ENCODE results near the gene ATP2C2.

The ATP2C2 gene

DNA sequence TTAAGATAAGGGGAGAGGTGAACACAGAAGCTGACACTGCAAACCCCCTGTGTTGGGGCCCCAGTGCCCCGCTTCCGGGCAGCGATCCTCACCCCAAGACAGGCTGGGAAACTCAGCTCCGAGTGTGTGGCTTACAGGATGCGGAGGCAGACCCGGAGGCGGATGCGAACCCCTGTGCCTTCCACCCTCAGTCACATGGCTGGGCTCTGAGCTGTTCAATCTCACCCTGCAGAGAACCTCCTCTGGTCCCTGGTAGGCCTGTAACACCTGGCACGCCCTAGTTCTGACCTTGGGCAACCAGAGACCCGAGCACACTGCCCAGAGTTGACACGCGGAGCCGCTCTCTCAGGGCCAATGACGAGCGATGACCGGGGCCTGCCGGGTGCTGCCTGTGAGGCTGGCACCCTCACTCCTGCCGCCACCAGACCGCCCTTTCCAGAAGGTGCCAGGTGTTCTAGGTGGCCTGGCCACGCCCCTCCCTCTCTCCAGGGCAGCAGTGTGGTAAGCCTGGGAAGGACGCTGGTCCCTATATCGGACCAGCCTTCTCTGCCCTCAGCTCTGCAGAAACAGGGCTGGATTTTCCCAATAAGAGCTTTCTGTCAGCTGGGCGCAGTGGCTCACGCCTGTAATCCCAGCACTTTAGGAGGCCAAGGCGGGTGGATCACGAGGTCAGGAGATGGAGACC, 112.9 kb downstream of the ATP2C2 start:
- no peak for DNase-seq

DNA sequence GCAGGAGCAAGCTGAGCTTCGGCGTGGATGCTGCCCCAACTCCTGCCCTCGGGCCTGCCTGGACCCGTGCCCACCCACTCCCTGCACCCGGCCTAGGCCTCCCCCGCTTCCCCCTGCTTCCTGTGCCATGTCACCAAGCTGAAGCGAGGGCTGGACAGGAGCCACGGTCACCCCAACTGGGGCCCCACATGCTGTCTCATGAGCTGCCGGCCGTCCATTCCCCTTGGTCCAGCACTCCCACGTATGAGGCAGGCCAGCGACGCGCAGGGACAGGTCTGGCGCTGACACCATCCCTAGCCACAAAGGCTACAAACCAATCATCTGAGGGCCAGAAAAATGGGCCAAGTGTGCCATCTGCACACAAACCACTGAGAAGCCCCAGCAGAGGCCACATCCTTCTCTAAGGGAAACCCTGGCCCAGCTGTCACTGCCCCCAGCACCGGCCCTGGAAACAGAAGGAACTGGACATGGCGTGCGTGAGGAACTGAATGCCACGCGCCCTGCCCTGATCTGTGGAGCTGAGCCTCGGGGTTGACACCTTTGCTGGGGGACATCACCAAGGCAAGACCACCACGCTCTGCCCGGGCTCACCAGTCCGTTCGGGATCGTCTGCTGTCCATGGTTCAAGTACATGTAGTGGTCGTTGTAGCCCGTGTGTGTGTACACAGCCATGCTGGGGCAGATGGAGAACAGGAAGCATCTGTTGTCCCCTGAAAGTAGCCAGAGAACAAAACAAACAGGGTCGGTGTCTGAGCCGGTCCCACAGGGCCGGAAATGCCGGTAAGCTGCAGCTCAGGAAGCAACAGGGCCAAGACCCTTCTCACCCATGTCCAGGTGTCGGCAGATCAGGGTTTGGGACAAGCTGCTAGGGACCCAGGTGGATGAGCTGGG, 113.9 kb downstream of the ATP2C2 start:
- no peak for DNase-seq

DNA sequence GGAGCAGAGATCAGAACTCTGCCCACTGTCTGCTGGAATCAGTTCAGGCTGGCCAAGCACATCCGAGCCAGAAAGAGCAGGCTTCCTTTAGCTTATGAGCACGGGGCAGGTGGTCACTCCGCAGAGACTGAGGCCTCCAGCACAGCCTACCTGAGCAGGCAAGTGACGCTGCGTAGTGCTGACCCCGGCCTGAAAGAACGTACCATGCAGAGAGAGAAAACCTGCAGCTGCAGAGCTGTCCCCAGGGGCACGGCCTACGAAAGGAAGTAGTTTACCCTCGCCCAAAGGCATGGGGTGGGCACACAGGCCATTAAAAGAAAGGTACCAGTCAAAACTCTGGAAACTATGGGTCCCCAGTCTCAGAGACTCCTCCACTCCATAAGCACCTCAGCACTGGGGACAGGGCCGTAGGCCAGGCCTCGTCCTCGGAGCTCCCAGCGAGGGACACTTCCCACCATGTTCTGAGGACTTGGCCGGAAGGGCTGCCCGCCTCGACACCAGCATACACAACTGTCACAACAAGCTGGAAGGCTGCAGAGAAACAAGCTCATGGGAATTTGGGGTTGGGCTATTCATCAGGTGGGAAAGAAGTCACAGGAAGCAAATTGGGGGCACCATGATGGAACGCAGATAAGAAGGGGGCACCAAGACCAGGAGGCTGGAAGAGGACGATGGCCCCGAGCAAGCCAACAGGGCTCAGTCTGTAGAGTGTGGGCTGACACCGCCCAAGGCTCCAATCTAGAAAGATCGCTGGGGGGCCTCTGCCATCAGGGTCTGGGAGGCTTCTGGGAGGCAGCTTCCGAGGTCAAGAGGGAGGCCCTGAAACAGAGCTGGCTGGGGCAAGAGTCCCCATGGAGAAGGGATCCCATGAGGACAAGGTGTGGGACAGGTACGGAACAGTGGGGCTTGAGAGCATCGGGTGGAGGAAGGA, 114.9 kb downstream of the ATP2C2 start:
- no peak for DNase-seq

DNA sequence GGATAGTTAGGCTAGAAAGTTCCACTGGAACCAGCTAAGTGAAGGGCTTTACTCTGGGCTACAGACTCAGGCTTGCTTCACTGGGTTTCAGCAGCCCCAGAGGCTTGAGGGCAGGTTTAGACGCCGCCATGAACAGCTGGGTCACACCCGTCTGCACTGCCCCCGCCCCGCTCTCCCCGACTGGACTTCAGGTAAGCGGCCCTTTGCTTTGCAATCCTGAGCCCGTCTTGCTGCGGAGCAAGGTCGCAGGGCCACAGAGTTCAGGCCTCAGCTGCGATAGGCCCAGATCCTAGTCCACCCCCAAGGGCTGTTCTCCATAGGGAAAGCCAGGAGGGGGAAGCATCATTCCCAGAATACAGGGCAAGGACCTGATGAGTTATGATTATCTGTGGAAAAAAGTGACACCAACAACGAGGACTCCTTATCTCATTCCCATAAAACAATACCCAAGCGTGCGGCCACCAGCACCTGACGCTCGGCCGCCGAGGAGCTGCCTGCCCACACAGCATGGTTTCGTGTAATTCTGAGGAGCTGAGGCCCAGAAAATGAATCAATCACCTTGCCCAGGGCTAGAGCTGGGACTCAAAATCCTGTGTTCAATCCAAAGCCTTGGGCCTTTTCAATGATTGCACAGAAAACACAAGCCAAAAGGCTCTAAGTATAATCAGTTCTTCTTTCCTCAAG, 115.7 kb downstream of the ATP2C2 start:
- no peak for DNase-seq

DNA sequence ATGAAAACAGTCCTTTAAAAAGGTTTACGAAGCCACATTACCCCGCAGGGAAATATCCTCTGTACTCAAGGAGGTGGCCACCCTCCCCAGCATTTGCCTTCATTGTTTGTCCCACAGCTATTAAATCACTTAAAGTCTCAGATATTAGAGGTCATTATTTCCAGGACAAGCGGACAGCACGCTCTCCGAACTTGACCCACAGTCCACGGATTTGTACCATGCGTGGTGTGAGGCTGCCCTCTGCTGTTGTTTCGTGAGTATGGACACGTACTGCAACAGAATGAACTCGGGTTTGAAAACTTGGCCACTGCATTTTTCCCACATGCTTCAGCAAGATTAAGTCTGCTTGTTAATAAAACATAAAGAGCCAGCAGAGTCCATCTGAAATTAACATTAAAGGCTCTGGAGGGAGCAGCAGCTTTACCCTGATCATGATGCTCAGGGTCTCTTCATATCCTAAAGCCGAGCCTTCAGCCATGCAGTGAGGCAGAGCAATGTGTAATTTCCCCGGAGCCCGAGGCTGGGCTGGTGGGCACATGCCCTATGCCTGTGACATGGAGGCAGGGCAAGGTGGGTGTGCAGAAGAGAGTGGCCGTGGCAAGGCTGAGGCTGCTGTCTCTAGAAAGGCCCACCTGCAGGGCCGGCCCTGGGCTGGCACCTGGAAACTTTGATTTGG, 116.4 kb downstream of the ATP2C2 start:
- DNase-seq, result no peak

DNA sequence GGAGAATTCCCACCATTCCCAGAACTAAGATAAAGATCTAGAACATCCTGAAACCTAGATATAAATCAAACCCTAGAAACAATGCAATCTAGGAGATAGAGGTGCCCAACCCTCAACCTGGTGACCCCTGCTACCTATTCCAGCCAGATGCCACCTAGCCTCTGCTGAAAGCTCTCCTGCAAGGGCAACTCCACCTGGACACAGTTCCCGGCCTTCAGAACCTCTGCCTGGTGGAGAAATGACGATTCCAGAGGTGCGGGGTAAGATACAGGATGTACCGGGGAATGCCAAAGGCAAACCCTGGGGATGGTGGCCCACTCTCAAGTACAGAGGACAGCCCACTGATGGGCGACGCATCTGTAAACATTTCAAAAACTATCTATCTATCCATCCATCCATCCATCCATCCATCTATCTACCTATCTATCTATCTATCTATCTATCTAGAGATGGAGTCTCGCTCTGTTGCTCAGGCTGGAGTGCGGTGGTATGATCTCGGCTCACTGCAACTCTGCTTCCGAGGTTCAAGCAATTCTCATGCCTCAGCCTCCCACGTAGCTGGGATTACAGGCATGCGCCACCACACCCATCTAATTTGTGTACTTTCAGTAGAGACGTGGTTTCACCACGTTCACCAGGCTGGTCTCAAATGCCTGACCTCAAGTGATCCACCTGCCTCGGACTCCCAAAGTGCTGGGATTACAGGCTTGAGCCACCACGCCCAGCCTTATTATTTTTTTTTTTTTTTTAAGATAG, 117.1 kb downstream of the ATP2C2 start:
- DNase-seq, result no peak

DNA sequence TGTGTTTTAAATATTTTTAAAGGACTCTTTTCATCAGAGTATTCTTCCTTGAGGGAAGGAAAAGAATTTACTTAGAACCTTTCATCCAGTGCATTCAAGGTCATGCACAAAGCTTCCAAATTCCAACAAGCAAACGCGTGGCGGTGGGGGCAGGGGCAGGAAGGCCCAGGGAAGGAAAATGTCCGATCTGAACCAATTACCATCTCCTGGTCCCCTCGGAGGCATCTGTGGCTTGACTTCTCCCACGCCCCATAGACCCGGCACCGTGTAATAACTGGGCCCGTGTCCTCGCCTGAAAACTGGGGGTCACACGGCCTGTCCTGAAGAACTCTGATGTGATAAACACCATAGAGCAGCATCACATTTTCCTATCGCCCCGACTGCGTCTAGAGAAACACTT, 117.8 kb downstream of the ATP2C2 start:
- DNase-seq, result no peak

DNA sequence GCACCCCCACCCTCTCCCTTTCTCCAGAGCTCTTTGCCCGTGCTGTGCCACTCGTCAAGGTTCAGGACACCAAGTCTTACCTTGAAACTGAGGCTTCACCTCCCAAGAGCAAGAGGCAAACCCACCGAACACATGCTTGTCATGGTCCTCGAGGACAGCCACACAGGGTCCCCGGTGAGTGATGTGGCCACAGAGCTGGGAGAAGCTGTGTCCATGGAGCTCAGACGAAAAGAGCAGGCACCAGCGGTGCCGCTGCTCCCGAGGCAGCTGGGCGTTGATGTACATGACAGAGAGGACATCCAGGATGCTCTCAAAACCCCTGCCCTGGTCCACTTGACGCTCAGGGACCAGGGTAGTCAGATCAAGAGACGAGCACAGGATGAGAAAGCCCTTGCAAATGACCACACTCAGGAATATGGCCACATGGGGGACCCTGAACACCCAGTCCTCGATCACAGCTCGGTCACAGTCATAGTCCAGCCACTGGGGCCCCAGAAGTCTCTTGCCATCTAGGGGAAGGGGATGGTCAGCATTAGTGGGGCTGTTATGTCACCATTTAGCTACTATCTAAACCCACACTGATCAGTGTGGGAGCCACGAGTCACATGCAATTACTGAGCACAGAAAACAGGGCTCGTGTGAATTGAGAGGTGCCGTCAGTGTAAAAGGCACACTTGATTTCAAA, 118.4 kb downstream of the ATP2C2 start:
- DNase-seq, result no peak

DNA sequence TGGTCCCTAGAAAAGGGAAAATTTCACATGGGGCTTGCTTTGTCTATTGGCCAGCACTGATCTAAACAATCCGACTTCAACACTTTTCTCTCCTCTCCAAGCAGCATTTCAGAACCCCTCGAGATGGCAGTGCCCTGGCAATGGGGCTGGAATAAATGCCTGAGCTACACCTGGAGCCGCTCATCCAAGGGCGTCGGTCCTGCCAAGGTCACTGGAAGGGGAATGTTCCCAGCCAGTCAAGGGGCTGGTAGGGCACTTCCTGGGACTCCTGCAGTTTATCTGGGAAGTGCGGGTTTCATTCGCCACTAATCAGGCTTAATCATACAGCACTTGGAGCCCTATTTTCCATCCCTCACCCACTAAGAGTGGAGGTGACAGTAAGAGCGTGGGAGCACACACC, 119.0 kb downstream of the ATP2C2 start:
- DNase-seq, result no peak

DNA sequence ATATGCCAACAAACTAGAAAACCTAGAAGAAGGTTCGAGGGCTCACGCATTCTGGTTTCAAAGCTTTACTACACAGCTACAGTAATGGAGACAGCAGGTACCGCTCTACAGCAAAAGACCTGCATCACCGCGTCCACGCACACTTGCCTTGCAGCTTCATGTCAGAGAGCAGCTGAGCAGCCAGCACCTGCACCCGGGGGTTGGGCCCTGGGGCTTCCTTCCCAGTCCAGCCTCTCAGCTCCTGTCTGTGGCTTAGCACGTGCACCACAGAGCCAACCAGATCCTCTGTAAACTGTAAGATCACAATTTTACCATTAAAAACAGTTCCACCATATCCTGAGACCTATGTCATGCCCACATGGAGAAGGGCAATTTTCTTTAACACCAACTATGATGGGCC, 120.8 kb downstream of the ATP2C2 start:
- no peak for DNase-seq

DNA sequence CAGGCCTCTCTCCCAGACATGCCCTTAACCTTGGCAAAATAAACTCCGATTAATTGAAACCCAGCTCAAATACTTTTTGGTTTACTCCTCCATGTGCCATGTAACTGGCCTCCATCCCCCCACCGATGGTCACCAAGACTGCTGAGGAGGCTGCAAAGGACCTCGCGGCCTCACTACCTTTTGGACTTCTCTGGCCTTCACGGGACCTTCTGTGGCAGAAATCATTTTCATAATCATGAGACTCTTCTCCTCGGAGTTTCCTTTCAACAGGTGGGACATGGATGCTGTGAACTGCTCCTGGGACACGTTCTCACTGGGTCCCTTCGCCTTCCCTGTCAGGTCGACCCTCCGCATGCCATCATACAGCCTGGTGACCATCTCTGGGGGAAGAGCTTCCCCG, 127.2 kb downstream of the ATP2C2 start:
- DNase-seq, result no peak

DNA sequence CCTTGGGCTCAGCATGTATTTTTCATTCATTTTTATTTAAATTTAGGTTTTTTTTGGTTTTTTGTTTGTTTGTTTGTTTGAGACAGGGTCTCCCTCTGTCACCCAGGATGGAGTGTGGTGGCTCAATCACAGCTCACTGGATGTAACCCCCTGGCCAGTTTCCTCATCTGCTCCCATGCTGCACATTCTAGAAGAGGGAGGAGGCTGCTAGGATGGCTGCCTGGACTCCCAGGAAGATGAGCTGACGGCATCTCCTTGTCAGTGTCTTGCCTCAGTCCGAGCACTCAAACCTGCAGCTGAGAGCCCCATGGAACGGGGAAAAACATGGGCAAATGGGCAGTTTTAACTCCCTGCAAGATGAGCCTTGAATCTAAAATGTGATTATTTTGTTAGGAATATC, 128.7 kb downstream of the ATP2C2 start:
- DNase-seq, result no peak

DNA sequence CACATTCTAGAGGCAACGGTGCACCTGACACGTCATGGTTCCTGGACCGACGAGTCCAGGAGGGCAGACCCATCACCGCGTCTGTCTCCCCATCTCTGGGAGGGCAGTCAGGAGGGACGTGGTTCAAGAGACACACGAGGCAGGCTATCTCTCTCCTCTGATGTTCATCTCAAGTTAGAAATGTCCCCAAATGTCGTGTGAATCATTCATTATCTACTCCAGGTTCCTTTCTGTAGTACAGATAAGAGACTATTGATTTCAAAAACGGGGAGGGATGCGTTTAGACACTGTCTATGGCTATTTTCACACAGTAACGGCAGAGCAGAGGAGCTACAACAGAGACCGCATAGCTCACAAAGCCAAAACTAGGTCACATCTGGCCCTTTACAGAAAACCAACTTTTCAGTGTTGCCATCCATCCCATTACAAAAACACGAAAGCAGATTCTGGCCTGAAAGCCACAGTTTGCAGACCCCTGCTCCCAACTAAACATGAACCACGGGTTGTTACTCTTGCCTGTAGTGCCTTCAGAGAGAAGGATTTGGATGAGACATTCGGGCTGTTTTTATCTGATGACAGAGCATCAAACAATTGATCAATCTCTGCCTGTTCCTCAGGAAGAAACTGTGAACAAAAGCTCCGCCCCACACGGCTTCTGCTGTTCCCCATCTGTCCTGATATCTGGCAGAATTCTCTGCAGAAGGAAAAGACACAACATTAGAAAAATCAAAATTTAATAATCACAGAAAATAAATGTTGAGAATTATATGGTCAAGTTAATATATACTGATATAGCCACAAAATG, 129.3 kb downstream of the ATP2C2 start:
- DNase-seq, result no peak

DNA sequence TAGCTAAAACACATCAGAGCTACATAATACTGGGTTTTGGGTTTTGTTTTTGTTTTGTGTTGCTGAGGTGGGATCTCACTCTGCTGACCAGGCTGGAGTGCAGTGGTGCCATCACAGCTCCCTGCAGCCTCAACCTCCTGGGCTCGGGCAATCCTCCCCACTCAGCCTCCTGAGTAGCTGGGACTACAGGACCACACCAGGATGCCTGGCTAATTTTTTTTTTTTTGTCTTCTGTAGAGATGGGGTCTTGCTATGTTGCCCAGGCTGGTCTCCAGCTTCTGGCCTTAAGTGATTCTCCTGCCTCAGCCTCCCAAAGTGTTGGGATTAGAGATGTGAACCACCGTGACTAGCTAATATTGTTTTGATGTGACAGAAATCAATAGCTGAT, 129.9 kb downstream of the ATP2C2 start:
- no peak for DNase-seq

DNA sequence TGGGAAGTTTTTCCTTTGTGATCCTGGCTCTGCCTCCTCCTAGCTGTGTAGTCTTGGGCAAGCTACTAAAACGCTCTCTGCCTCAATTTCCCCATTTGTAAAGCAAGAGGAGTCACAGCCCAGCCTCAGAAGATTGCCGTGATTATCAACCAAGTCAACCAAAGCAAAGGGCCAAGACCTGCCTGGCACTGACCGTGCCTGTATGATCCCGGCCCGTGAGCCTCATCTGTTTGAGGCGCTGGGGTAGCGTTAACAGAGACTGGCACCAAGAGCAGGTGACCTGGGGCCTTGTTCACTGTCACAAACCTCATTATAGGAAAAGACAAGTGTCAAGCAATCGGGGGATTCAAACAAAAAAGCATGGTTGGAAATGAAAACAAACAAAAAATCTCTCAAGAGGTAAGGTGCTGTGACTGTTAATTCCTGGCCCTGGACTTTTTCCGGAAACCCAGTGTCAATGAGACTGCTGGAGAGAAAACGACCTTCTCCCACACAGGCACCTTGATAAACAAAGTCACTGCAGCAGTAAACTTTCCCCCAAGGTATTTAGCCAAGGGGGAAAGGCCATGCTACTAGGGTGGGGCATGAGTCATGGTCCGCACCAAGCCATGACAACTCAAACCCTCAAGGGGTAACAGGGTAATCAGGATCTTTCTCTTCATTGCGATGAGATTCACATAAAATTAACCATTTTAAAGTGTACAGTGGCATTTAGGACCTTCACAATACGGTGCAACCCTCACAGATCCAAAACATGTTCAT, 130.7 kb downstream of the ATP2C2 start:
- no peak for DNase-seq

DNA sequence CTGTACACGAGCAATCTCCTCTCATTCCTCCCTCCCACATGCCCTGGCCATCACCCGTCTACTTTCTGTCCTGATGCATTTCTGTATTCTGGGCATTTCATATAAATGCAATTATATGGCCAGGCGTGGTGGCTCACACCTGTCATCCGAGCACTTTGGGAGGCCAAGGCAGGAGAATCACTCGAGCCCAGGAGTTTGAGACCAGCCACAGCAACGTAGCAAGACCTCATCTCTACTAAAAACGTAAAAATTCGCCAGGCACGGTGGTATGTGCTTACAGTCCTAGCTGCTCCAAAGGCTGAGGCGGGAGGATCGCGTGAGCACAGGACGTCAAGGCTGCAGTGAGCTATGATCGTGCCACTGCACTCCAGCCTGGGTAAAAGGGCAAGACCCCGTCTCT, 131.3 kb downstream of the ATP2C2 start:
- DNase-seq, result no peak

DNA sequence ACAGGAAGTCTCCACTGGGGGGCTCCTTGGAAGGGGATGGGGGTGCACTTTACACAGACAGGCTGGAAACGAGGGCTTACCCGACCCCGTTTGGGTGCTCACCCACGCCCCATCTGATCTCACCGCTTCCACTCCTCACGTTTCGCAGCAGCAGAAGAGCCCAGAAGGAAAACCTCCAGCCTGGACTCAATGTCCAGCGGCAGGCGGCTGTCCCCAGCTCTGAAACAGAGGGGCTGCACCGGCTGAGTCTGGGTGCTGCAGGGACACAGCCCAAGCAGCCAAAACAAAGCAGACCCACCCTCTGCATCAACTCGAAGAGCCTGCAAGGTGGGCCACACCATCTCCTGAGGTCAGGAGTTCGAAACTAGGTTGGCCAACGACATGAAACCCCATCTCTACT, 132.2 kb downstream of the ATP2C2 start:
- DNase-seq, result no peak

DNA sequence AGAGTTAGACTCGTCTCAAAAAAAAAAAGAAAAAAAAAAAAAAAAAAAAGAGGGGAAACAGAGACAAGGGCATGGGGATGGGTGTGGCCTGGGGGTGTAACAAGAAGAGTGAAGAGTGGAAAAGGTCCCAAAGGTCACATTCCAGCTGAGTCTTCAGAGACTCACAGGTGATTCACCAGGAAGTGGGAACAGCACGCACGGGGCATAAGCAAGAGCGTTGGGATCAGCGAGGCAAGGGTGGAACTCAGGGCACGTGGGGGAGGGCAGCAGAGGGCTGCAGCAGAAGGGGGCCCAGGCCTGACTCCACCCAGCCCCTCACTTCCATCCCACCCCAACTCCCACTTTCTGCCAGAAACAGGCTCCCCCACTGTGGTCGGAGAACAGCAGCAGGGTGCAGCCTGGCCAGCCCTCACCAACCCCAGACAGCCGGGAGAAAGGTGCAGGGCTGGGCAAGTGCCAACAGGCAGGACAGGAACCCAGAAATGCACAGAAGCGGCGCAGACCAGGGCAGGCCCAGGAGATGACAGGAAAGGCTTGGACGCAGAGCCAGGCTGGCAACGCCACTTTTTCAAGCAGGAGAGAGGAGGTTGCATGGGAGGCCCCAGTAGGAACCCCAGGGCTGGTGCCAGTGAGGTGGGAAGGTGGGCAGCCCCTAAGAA, 132.9 kb downstream of the ATP2C2 start:
- no peak for DNase-seq

DNA sequence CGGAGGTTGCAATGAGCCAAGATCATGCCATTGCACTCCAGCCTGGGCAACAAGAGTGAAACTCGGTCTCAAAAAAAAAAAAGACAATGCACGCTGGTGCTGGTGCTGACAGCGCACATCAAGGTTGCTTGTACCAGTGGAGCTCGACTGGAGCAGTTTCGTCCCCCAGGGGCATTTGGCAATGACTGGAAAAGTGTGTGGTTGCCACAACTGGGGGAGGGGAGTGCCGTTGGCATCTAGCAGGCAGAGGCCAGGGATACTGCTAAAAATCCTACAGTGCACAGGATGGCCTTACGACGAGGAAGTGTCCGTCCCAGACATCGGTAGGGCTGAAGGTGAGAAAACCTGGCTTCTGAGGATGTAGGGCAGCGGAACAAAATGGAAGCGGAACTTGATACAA, 133.7 kb downstream of the ATP2C2 start:
- DNase-seq, result no peak
